HepG2 (cell line): ENCODE measurements around the gene TP53BP2. TPM values are rescaled to one million over a fixed set of nuclear protein-coding genes. Genes with fewer than 3 reads are reported as not detected.

Experiments used
- ATAC-seq: fragments of 200-7000 bp; cut with Tn5 transposase; 3 replicates; pipeline ENCODE4 v1.9.1; 2020; ENCODE audit warnings: mild to moderate bottlenecking, moderate library complexity
- BruUV-seq: library from RNA; stranded (reverse); fragments of 400-500 nt; replicated peaks from 2 replicates; lab custom pipeline; 2021; lab: Mats Ljungman, UMichigan
- CTCF ChIA-PET: fragments of 300-600 bp; formaldehyde crosslinking; extraction: SDS; loops from one replicate; lab custom pipeline; 2021; ENCODE audit warnings: low total read pairs, inconsistent platforms, low intra/inter-chr PET ratio; lab: Yijun Ruan, JAX
- POLR2A ChIA-PET: fragments of 350-600 bp; sonication (Branson Sonifier 250); formaldehyde crosslinking; loops from one replicate; lab custom pipeline; 2020; ENCODE audit warnings: antibody characterized with exemption, inconsistent platforms; lab: Yijun Ruan, JAX
- DNase-seq: peaks from one replicate; pipeline ENCODE4 v3.0.0-alpha.2; 2015; ENCODE audit warnings: low spot score
- FAIRE-seq: peaks from 3 replicates; lab custom pipeline; 2011; peaks lifted over from hg19 to GRCh38; lab: Jason Lieb, UNC
- H2AFZ ChIP-seq: one replicate; pipeline ENCODE4 v1.6.1; 2011; ENCODE audit warnings: low read length, inconsistent platforms
- H3K27ac ChIP-seq: fragments of 300-600 bp; 3 replicates; pipeline ENCODE4 v1.8.0; 2011; ENCODE audit warnings: mixed run types, mild to moderate bottlenecking, mixed read lengths, low read length, inconsistent platforms; ENCODE audit not compliant: insufficient read depth; ENCODE audit errors: extremely low read length
- H3K27me3 ChIP-seq, 2 experiments: fragments of 200-600 bp in 1 of 2; 2 replicates in 1 of 2; 3 replicates in 1 of 2; pipeline versions ENCODE4 v1.6.0 to v1.8.0; 2011; ENCODE audit warnings: low read length in 2 of 2, mild to moderate bottlenecking in 2 of 2, moderate library complexity in 2 of 2, inconsistent platforms in 1 of 2; ENCODE audit not compliant: insufficient read depth in 2 of 2, control insufficient read depth in 1 of 2
- H3K36me3 ChIP-seq, 2 experiments: fragments of 200-600 bp in 1 of 2; replicated peaks in 1 of 2; 2 replicates in 1 of 2; 3 replicates in 1 of 2; pipeline versions ENCODE4 v1.5.1 to v1.8.0; 2011; ENCODE audit warnings: low read length in 2 of 2, inconsistent platforms in 1 of 2; ENCODE audit not compliant: insufficient read depth in 2 of 2, control insufficient read depth in 1 of 2
- H3K4me1 ChIP-seq: 2 replicates; pipeline ENCODE4 v1.5.1; 2012; ENCODE audit warnings: low read length, inconsistent platforms; ENCODE audit not compliant: insufficient read depth
- H3K4me2 ChIP-seq: 2 replicates; pipeline ENCODE4 v1.6.0; 2011; ENCODE audit warnings: low read depth, low read length, inconsistent platforms
- H3K4me3 ChIP-seq, 3 experiments: fragments of 200-600 bp in 1 of 3; sonication (generic), shearing (Covaris generic) in 1 of 3; replicated peaks in 1 of 3; 2 replicates each; pipeline ENCODE4 v1.5.1; 2011 to 2016; ENCODE audit warnings: low read length in 3 of 3, inconsistent platforms in 2 of 3, low read depth in 2 of 3, mild to moderate bottlenecking in 2 of 3, control low read depth in 1 of 3, mixed read lengths in 1 of 3; ENCODE audit not compliant: insufficient read depth in 1 of 3
- H3K79me2 ChIP-seq: one replicate; pipeline ENCODE4 v1.6.1; 2011; ENCODE audit warnings: low read length, inconsistent platforms; ENCODE audit not compliant: insufficient read depth
- H3K9ac ChIP-seq: 2 replicates; pipeline ENCODE4 v1.6.0; 2011; ENCODE audit warnings: mild to moderate bottlenecking, low read depth, low read length, inconsistent platforms; ENCODE audit not compliant: insufficient read depth
- H3K9me3 ChIP-seq: 2 replicates; pipeline ENCODE4 v1.5.1; 2012; ENCODE audit warnings: mild to moderate bottlenecking, low read length
- H4K20me1 ChIP-seq: 2 replicates; pipeline ENCODE4 v1.6.0; 2011; ENCODE audit warnings: inconsistent platforms, mild to moderate bottlenecking, low read length, moderate library complexity; ENCODE audit not compliant: insufficient read depth
- HDAC6 ChIP-seq: fragments of 200-600 bp; sonication (generic); IDR thresholded peaks from 2 replicates; pipeline ENCODE4 v1.7.0; 2017; ENCODE audit warnings: mild to moderate bottlenecking, antibody characterized with exemption, low read length, low read depth
- NCOA1 ChIP-seq: sonication (generic); formaldehyde crosslinking; IDR thresholded peaks from 2 replicates; pipeline ENCODE4 v1.9.0; 2021; ENCODE audit warnings: missing genetic modification reagents
- SNAI1 ChIP-seq: sonication (generic); formaldehyde crosslinking; IDR thresholded peaks from 2 replicates; pipeline ENCODE4 v1.5.0; 2020; ENCODE audit warnings: mild to moderate bottlenecking, missing genetic modification reagents, borderline replicate concordance
- TOPORS ChIP-seq: sonication (generic); formaldehyde crosslinking; IDR thresholded peaks from 2 replicates; pipeline ENCODE4 v1.8.0; 2023; ENCODE audit warnings: mild to moderate bottlenecking, missing genetic modification reagents
- ZNF317 ChIP-seq: sonication (generic); formaldehyde crosslinking; IDR thresholded peaks from 2 replicates; pipeline ENCODE4 v1.5.0; 2020; ENCODE audit warnings: mild to moderate bottlenecking, missing genetic modification reagents
- ZNF782 ChIP-seq: sonication (generic); formaldehyde crosslinking; IDR thresholded peaks from 2 replicates; pipeline ENCODE4 v1.4.0; 2020; ENCODE audit warnings: missing genetic modification reagents, mild to moderate bottlenecking, borderline replicate concordance
- ZNF883 ChIP-seq: sonication (generic); formaldehyde crosslinking; IDR thresholded peaks from 2 replicates; pipeline ENCODE4 v1.5.1; 2020; ENCODE audit warnings: mild to moderate bottlenecking, missing genetic modification reagents; ENCODE audit errors: not compliant biosample characterization
- WGBS: methylation state at CpG from one replicate; pipeline ENCODE4 v1.1.6; 2017; ENCODE audit warnings: low lambda C conversion rate; 5-methylcytosine and 5-hydroxymethylcytosine counted together
- in situ Hi-C: cut with HindIII; loops from 2 replicates; pipeline ENCODE4 v1.10.0; 2017; ENCODE audit warnings: low pct_unique_long_range_greater_than_20kb; ENCODE audit not compliant: extremely low pct_ligation_motif_present
- intact Hi-C: fragments of 100-400 bp; cut with micrococcal nuclease; formaldehyde crosslinking; loops from one replicate; pipeline ENCODE4 v1.10.0; 2022; ENCODE audit not compliant: unreplicated experiment
- polyA plus RNA-seq, 8 experiments: library from polyadenylated mRNA; depleted of rRNA in 3 of 8; stranded (reverse) in 7 of 8; unstranded in 1 of 8; fragments of >200 nt; fragmentation: Illumina TruSeq in 4 of 8; extraction: Trizol in 4 of 8; gene quantifications; 2 replicates each; pipeline versions ENCODE4 v1.2.1 to v1.2.3, GENCODE V29; 2011 to 2016; ENCODE audit warnings: low read depth in 4 of 8, missing spikeins in 1 of 8, mixed read lengths in 1 of 8; ENCODE audit not compliant: insufficient read depth in 1 of 8
- total RNA-seq, 5 experiments: library from RNA; depleted of rRNA; stranded (reverse); fragments of >200 nt; fragmentation: Illumina TruSeq; extraction: Trizol; gene quantifications; 2 replicates each; pipeline ENCODE4 v1.2.3, GENCODE V29; 2016; ENCODE audit warnings: low read depth in 1 of 5

Gene TP53BP2
- total and polyA plus RNA-seq, 2 of the 13 experiments (the other 11 are each of a cell fraction or from before 2014, with no cell fraction given), result 10.0 to 14.0 TPM

DNA sequence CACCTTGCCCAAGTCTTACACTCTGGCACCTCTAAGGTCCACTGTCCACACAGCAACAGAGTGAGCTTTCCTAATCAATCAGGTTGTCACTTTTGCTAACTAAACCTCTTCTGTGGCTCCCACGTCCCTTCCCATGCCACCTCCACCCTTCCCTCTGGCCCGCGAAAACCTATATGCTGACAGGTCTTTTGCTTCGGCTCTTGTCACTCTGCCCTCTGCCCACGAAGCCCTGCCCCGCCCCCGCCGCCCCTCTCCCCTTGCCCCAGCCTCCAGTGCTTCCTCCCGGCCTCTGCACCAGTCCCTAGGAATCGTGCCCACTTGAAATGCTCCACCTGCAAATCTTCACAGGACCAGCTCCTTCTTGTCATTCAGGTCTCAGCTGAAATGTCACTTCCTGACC lies 8.1 kb downstream of the TP53BP2 start:
- BruUV-seq, result no TSS peak

GRCh38 chr1:223837206-223837605 lies 8.5 kb downstream of the TP53BP2 start:
- ATAC-seq (no peak), DNase-seq (no peak), FAIRE-seq (no peak)
- Histone ChIP-seq H3K27ac (no peak overlapping the region), H3K9ac (no peak overlapping the region), H4K20me1 (peaks cover 19% of the 10 kb centered on the region), H3K9me3 (no peaks in the 10 kb centered on the region), H3K4me3 (no peak overlapping the region), H3K4me1 (peaks cover 33% of the 10 kb centered on the region), H3K4me2 (no peak overlapping the region), H2AFZ (no peak overlapping the region), H3K36me3 (no peaks in the 10 kb centered on the region), H3K79me2 (peaks cover 70% of the 10 kb centered on the region), H3K27me3 (no peaks in the 10 kb centered on the region)
- ChIA-PET CTCF (no interaction called here), POLR2A (interaction anchor here (1.4 kb wide), 1 partner anchor 9 kb away, joined by 9 read pairs; the partner anchor contains the start of gene TP53BP2)
- BruUV-seq, result no TSS peak
- intact Hi-C loops (no loop called here), in situ Hi-C loops (no loop called here)
- 100% methylated on average over 1 of the region's 1 CpG for WGBS
- TF ChIP-seq SNAI1 (CRISPR knock-in tag), result no peak

More for the DNA sequence above, 8.1 kb downstream of the TP53BP2 start:
- Histone ChIP-seq H3K4me2 (no peak overlapping the region), H3K27me3 (no peaks in the 10 kb centered on the region), H3K9ac (no peak overlapping the region), H3K79me2 (peaks cover 74% of the 10 kb centered on the region), H4K20me1 (peaks cover 19% of the 10 kb centered on the region), H3K9me3 (no peaks in the 10 kb centered on the region), H3K36me3 (no peaks in the 10 kb centered on the region), H3K4me3 (no peak overlapping the region), H3K4me1 (peaks cover 36% of the 10 kb centered on the region), H3K27ac (no peak overlapping the region), H2AFZ (no peak overlapping the region)
- ChIA-PET CTCF (no interaction called here), POLR2A (interaction anchor here (1.4 kb wide), 1 partner anchor 9 kb away, joined by 9 read pairs; the partner anchor contains the start of gene TP53BP2)
- DNase-seq, result no peak
- TF ChIP-seq ZNF782 (no peak), ZNF317 (CRISPR knock-in tag) (no peak), TOPORS (CRISPR knock-in tag) (no peak), ZNF883 (CRISPR knock-in tag) (no peak), HDAC6 (no peak), NCOA1 (CRISPR knock-in tag) (no peak)
- no peak for FAIRE-seq
- in situ Hi-C loops (no loop called here), intact Hi-C loops (no loop called here)
- WGBS, result 92% methylated on average over 10 of the region's 10 CpGs
- no peak for ATAC-seq
